IPS-NIHi7 (cell line): ENCODE results near the gene ARHGAP8.
"Not testable (repeated sequence)": the region's sequence is repeated elsewhere in the genome, so short reads cannot be mapped to it uniquely, and the experiment has no call there.

ENCODE experiments used
- DNase-seq: peaks from one replicate; pipeline ENCODE4 v3.0.0; 2012; ENCODE audit warnings: mixed read lengths; ENCODE audit errors: extremely low spot score

Gene ARHGAP8

DNA sequence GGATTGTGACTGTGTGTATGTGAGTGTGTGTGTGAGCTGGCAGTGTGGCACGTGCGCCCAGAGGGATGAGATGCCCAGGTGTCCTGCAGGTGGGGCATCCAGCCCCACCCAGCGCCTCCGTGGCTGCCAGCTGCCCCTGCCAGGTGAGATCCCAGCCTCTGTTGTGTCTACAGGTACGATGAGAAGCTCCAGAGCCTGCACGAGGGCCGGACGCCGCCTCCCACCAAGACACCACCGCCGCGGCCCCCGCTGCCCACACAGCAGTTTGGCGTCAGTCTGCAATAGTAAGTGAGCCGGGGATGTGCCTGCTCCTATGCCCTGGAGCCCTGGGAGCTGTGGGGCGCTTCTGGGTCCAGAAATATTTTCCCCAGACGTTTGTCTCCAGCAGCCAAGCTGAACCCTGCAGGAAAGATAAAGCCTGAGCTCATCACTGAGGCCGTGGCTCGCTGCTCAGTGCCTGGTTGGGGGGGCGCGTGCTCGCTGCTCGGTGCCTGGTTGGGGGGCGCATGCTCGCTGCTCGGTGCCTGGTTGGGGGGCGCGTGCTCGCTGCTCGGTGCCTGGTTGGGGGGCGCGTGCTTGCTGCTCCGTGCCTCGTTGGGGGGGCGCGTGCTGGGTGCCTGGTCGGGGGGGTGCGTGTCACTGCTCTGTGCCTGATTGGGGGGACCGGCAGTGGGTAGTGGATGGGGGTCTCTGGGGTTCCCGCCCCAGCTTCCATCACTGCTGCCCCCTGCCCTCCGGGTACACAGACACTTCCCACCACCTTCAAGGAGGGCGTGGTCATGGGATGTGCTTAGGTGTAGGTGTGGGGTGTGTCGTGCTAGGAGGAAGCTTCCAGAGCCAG, 73.2 kb downstream of the ARHGAP8 start:
- DNase-seq = no peak

DNA sequence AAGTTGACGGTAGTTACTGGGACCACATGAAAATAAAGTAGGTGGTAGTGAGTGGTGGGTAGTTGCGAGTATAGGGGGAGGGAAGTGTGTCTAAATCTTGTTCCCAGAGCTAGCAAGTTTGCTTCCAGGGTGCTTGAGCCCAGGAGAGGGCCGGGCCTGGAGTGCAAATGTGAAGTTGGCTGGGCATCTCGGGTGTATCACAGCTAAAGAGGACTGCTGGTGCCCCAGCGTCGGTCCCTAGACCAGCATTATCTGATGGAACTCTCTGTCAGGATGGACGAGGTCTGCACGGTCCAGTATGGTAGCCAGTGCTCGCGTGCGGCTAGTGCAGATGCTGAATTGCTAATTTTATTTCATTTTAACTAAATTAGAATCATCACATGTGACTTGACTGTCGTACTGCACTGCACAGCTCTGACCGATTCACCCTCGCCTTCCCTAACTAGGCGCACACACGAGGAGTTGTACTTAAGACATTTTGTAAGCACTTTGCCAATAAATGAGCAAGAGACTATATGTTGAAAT, 75.4 kb downstream of the ARHGAP8 start:
- DNase-seq = no peak

DNA sequence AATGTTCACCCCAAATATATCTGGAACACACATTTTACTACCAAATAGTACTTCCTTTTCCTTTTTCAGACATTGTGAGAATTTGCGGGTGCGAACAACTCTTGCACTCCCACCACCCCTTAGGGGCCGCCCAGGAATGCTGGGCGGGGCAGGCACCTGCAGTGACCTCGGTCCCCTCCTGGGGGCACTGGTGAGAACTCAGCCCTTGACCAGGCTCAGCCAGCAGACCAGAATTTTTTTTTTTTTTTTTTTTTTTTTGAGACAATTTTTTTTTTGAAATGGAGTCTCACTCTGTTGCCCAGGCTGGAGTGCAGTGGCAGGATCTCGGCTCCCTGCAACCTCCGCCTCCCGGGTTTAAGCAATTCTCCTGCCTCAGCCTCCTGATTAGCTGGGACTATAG, 75.8 kb downstream of the ARHGAP8 start:
- peak; percentile 83 for DNase-seq

DNA sequence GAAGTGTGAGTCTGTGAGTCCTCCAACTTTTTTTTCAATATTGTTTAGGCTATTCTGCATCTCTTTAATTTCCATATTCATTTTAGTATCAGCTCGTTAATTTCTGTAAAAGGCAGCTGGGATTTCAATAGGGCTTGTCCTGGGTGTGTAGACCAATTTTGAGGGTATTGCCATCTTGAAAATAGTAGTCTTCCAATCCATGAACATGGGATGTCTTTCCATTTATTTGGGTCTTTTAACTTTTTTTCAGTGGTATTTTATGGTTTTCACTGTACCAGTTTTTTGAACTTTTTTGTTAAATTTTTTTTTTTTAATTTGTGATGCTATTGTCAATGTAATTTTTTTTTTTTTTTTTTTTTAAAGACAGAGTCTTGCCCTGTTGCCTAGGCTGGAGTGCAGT, 79.5 kb downstream of the ARHGAP8 start:
- DNase-seq = no peak

DNA sequence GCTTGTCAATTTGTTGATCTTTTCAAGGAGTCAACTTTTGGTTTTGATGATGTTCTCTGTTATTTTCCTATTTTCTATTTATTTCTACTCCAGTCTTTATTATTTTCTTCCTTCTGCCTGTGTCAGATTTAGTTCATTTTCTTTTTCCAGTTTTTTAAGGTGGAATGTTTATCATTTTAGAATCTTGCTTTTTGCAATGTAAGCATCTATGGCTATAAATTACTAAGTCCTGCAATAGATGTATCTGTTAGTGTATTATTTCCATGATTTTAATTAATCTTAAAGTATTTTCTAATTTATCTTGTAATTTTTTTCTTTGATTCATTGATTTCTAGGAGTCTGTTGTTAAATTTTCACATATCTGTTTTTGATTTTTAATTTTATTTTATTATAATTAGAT, 81.7 kb downstream of the ARHGAP8 start:
- DNase-seq = no peak

DNA sequence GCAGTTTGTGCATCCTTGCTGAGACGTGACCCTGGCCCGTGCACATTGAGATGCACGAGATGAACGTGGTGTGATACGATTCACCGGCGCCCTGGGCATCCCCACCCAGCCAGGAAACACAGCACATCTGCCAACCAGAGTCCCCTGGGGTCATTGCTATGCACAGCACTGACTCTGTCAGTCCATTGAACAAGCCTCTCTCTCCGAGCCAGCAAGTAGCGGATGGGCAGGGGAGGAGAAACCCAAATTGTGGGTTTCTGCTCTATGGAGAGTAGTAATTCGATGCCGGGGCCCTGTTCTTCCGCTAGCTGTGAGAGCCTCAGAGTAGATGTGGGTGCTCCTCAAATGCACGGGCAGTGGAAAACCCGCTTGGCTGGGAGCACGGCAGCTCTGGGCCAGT, 85.1 kb downstream of the ARHGAP8 start:
- DNase-seq = no peak

DNA sequence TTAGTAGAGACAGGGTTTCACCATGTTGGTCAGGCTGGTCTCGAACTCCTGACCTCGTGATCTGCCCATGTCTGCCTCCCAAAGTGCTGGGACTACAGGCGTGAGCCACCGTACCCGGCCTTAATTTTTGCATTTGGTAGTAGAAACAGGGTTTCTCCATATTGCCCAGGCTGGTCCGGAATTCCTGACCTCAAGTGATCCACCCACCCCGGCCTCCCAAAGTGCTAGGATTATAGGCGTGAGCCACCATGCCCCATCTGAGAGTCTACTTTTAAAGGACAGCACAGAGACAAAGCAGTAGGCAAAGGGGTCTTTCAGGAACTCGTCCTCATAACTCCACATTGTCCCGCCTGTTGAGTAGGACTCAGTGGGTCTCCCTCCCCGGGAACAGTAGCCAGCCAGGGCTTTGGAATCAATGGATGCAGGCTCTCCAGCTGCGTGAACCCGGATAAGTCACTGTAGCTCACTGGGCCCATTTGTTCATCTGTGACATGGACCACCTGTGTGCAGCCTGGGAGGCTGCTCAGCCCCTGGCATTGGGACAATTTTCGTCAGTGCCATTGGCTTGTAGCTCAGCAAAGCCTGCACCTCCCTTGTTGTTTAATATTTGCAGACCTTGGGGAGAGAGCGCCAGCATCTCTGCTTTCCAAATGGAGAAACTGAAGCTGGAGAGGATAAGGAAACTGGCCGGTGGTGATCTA, 86.1 kb downstream of the ARHGAP8 start:
- no peak for DNase-seq

DNA sequence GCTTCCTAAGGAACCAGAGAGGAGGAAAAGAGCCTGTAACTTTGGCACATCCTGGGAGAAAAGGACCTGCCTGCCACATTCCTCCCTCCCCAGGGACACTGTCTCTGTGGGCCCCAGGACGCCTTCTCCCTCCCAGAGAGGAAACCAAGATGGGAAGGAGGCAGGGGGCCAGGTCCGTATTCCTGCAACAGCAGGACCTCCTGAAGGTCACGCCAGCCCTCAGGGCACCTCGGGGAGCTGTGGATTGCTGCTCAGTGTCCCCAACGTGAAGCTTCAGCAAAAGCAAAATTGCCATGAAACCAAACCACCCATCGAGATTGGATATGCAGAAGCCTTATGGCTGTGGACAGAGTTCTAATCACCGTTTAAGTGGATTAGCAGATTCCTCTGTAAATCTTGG, 86.7 kb downstream of the ARHGAP8 start:
- no peak for DNase-seq

DNA sequence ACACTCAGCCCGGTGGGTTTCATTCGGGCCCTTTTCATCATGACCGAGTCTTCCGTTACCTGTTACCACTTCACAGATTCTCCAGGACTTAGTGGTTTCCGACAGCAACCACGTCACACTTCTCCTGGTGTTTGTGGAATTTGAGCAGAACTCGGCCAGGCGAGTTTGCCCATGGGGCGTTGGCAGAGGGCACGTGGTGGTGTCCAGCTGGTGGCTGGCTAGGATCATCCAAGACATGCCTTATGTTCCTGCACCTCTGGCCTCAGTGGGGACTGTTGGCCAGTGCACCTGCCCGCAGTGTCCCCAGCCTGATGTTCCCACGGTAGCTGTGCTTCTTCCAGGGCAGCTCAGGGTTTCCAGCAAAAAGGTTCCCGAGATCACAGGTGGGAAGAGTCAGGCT, 87.3 kb downstream of the ARHGAP8 start:
- DNase-seq = no peak

DNA sequence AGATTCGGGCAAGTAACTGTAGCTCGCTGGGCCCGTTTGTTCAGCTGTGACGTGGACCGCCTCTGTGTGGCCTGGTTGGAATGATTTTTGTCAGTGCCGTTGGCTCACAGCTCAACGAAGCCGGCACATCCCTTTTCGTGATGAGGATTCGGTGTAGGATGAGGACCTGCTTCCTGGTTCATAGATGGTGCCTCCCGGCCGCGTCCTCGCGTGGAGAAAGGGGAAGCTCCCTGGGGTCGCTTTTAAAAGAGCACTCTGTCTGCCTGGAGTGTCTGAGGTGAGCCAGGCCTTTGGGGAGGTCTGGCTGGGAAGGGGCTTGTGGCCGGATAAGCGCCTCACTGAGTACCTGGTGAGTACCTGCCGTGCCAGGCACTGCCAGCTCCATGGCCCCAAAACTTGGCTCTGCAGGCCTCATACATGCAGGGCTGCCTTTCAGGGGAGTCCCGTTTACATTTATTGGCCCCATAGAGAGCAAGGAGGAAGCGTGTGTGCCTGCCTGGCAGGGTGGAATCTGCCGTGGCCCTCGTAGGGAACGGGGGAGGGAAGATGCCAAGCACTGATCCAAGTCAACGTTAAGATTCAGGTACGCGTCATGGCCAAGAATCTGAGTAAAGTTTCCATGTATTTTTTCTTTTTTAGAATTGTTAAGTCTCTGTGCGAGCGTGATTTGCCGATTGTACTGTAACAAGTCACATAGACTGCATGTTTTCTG, 88.4 kb downstream of the ARHGAP8 start:
- no peak for DNase-seq

DNA sequence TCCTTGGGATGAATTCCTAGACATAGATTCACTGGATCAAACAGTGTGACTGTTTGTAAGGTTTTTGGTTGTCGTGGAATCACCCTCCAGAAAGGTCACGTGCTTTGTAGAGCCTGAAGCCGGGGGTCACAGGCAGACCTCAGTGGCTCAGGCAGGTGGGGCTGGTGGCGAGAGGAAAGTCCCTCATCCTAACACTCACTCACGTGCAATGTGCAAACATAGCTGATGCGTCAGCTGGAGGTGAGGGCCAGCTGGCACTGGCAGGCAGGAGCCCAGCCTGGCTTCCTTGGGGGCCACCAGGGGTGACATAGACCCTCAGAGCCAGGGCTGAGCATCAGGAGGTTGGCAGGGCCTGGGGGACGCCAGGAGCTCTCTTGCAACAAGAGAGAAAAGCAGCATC, 90.0 kb downstream of the ARHGAP8 start:
- no peak for DNase-seq

DNA sequence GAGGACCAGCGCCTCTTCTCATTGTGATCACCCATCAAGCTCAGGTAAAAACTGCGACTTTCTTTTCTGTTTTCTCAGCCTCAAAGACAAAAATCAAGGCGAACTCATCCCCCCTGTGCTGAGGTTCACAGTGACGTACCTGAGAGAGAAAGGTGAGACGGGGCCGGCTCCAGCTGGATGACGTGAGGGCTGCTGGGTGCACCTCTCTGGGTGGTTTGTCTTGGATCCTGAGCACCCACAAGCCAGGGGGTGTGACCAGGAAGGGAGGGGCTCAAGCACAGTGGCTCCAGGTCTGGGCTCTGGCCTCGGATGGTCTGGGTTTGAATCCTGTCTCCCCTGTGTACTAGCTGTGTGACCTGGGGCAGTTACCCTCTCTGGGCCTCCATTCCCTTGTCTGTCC, 92.8 kb downstream of the ARHGAP8 start:
- no peak for DNase-seq

DNA sequence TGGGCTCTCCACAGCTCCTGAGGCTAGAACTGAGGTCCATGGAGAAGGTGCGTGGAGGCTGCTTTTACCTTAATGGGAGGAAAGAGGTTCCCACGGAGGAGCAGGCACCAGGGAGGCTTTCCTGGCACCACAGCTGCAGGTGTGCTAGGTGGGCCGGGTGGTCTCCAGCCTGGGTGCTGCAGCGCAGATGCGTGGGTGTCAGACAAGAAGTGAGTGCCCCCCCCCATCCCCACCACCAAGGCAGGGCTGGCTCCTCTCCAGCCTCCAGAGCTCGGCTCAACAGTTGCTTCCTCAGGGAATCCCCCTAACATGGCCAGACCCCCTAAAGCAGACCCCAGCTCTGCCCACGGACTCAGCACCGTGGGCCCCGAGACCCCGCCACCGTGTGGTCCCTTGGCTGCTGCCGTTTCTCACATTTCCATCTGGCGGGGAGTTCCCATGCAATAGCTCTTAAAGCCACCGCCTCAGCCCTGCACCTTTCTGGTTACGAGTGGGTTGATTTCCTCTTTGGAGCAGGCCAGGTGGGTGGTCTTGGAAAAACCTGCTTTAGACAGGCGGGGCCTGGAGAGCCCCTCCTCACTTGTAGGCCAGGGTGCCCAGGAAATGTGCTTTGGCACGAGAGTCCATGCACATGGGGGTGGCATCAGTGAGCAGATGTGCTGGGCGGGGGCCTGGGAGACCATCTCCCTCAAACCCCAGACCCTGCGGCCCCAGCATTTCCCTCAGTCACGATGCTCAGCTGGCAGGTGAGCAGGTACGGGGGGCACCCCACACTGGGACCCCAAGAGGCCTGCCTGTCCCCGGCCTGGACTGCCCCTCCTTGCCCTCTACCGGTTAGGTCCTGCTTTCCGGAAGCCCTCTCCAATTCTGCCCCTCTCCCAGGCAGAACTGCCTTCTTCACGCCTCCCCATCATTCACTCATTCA, 93.7 kb downstream of the ARHGAP8 start:
- DNase-seq = no peak

DNA sequence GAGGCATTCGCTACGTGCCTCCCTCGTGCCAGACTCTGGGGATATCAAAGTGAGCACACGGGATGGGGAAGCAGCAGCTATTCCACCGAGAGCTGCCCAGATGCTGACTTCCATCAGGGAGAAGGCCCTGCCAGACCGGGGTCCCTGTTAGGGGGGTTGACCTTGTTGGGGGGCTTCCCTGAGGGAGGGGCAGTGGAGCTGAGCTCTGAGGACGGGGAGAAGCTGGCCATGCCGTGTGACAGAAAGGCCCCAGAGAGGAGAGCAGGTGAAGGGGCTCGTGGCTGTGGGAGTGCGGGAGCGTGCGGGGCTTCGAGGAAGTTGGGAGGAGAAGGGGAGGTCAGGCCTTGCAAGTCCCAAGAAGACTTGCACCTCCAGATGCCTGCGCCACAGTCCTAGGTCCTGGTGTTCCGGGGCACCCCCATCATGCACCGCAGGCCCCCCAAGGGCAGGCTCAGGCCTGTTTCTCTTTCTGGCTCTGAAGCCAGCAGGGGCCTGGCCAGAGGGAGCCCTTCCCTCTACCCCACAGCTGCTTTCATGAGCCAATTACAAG, 94.4 kb downstream of the ARHGAP8 start:
- no peak for DNase-seq

DNA sequence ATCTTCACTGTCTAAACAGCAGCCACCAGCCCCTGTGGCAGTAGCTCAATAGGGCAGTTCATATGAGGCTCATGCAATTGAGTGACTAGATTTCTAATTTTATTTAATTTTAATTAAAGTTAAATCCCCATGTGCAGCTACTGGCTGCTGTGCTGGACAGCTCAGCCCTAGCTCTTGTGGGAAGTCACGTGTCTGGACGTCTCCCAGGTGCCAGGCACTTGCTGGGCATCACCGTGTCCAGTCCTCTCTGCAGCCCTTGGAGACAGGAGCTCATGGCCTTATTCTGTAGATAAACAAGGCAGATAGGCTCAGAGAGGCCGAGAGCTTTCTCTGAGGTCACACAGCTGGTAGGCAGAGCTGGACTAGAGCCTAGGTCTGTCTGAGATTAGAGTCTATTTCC, 95.0 kb downstream of the ARHGAP8 start:
- DNase-seq = no peak

DNA sequence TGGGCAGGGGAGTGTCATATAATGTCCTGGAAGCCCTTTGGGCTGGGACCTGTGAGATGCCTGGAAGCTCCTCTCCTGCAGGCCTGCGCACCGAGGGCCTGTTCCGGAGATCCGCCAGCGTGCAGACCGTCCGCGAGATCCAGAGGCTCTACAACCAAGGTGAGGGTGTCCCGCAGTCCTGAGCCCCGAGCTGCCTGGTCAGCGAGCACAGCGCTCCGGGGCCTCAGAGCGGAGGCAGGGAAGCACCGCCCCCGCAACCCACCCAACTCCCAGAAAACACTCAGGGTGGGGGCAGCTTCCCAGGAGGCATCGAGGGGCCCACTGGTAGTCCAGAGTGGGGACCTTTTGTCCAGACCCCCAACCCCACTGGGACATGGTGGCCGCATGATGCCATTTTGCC, 95.5 kb downstream of the ARHGAP8 start:
- no peak for DNase-seq

DNA sequence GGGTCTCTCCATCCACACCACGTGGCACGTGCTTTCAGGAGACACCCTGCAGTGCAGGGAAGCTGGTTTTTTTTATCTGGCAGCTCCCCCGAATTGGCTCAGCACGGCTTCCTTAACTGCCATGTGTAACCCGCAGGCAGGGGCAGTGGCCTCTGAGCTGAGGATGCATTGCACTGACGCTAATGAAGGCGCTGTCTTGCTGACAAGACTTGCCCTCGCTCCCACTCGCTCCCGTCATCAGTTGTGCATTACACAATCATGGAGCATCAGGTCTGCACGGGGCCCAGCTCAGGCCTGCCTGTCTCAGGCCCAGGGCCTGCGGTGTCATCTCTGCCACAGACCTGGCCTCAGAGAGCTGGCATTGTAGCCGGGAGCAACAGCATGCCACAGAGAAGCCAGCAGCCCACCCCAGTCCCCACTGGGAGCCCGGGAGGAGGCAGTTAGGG, 95.9 kb downstream of the ARHGAP8 start:
- no peak for DNase-seq

DNA sequence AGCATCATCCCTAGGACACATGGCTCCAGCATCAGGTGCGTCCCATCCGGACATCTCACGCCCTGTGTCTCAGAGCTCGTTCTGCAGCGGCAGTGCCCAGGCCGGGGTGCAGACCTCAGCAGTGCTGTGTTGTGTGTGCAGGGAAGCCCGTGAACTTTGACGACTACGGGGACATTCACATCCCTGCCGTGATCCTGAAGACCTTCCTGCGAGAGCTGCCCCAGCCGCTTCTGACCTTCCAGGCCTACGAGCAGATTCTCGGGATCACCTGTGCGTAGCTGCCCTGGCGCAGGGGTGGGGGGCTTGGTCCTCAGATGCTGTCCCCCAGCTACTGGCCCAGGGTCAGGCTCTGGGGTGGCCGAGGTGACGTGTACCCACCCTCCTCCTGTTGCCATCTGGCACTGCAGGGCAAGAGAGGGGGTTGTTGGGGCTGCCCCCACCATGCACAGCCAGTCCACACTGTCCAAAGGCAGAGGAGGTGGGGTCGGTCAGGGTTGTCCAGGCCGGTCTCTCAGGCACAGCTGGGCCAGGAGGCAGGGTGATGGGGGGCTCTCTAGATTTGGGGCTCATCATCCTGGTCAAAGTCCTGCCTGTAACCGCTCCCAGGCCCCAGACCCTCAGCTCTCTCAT, 96.5 kb downstream of the ARHGAP8 start:
- DNase-seq = no peak

DNA sequence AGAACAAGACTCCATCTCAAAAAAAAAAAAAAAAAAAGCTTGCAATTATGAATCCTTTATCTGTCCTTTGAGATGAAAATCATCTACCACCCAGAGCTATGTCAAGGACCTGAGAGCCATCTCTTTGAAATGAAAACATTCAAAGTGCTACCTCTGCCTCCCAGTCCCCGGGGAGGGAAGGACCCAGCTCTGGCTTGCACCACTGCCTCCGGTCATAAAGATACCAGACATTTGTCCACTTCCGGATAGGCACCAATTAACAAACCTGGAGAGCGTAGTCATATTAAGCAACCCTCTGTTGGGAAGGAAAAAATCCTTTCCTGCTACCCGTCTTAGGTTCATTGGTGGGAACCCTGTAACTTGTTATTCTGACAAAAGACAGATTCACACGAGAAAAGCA, 98.6 kb downstream of the ARHGAP8 start:
- no peak for DNase-seq

DNA sequence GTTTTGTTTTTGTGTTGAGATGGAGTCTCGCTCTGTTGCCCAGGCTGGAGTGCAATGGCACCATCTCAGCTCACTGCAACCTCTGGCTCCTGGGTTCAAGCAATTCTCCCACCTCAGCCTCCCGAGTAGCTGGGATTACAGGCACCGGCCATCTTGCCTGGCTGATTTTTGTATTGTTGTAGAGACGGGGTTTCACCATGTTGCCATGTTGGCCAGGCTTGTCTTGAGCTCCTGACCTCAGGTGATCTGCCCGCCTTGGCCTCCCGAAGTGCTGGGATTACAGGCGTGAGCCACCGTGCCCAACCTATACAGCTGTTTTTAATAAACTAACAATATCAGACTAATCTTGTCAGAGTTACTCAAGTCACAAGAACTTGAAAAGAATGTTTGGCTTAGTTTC, 102.3 kb downstream of the ARHGAP8 start:
- DNase-seq = not testable (repeated sequence)

DNA sequence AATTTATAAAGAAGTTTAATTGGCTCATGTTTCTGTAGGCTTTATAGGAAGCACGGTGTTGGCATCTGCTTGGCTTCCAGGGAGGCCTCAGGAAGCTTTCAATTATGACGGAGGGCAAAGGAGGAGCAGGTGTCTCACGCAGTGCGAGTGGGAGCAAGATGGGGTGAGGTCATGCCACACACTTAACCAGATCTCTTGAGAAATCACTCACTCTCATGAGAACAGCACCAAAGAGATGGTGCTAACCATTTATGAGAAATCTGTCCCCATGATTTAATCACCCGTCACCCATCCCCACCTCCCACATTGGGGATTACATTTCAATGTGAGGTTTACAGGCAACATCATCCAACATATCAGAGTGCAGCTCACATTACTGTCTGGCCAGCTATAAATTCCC, 103.5 kb downstream of the ARHGAP8 start:
- DNase-seq = no peak
